Measurements from ENCODE around the gene PEX7.
"Not testable (repeated sequence)": the region's sequence is repeated elsewhere in the genome, so short reads cannot be mapped to it uniquely, and the experiment has no call there.

The PEX7 gene

DNA sequence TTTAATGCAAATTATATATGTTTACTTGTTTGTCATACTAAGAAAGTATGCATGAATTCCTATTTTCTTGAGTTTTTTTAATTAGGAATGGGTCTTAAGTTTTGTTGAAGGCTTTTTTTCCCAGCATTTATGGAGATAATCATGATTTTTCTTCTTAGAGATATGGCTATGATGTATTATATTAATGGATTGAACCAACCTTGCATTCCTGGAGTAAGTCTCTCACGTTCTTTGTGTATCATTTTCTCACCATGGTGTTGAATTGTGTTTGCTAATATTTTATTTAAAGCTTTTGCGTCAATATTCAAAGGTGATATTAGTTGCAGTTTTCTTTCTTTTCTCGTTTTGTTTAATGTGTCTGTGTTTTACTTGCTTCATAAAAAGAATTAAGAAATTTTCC, 51.4 kb downstream of the PEX7 start:
- H3K9me2 ChIP-seq (replicated peaks; ENCODE audit: low read depth, low read length): no peaks in the 10 kb centered on the region
- H3K9ac ChIP-seq (ENCODE audit: low read depth, low read length, poor library complexity, severe bottlenecking): no peak overlapping the region
- H4K20me1 ChIP-seq (ENCODE audit: insufficient read depth, low read length, poor library complexity, severe bottlenecking): no peaks in the 10 kb centered on the region
- peaks cover 9% of the 10 kb centered on the region; the same call in 1 of the 2 replicates for H3K9me3 ChIP-seq (ENCODE audit: insufficient read depth, low read depth, low read length)
- H3K79me2 ChIP-seq (ENCODE audit: insufficient read depth, low read length): no peaks in the 10 kb centered on the region
- no peaks in the 10 kb centered on the region for H3K4me1 ChIP-seq (ENCODE audit: insufficient read depth, low read length, poor library complexity, severe bottlenecking)
- no peak overlapping the region for H2AFZ ChIP-seq (ENCODE audit: low read length)
- no peaks in the 10 kb centered on the region for H3K27me3 ChIP-seq (ENCODE audit: insufficient read depth, low read length, poor library complexity, severe bottlenecking)
- H3K36me3 ChIP-seq (ENCODE audit: insufficient read depth, low read length): peaks cover 11% of the 10 kb centered on the region; the same call in 1 of the 2 replicates
- H3K4me2 ChIP-seq (ENCODE audit: low read depth, low read length, poor library complexity, severe bottlenecking): no peak overlapping the region
- TF ChIP-seq, protein P1, sequence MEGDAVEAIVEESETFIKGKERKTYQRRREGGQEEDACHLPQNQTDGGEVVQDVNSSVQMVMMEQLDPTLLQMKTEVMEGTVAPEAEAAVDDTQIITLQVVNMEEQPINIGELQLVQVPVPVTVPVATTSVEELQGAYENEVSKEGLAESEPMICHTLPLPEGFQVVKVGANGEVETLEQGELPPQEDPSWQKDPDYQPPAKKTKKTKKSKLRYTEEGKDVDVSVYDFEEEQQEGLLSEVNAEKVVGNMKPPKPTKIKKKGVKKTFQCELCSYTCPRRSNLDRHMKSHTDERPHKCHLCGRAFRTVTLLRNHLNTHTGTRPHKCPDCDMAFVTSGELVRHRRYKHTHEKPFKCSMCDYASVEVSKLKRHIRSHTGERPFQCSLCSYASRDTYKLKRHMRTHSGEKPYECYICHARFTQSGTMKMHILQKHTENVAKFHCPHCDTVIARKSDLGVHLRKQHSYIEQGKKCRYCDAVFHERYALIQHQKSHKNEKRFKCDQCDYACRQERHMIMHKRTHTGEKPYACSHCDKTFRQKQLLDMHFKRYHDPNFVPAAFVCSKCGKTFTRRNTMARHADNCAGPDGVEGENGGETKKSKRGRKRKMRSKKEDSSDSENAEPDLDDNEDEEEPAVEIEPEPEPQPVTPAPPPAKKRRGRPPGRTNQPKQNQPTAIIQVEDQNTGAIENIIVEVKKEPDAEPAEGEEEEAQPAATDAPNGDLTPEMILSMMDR (conservative IDR thresholded peaks at IDR 0.05; ENCODE audit: low read length): no peak
- TF ChIP-seq EZH2phosphoT487 (IDR thresholded peaks at IDR 0.05; ENCODE audit: borderline replicate concordance): no peak
- H3F3A ChIP-seq (ENCODE audit: low read depth): no peaks in the 10 kb centered on the region
- H3K4me3 ChIP-seq (ENCODE audit: low read length, poor library complexity, severe bottlenecking): no peak overlapping the region

DNA sequence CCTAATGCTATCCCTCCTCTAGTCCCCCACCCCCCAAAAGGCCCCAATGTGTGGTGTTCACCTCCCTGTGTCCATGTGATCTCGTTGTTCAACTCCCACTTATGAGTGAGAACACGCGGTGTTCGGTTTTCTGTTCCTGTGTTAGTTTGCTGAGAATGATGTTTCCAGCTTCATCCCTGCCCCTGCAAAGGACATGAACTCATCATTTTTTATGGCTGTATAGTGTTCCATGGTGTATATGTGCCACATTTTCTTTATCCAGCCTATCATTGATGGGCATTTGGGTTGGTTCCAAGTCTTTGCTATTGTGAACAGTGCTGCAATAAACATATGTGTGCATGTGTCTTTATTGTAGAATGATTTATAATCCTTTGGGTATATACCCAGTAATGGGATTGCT, 54.1 kb downstream of the PEX7 start:
- not testable (repeated sequence) for H3K4me1 ChIP-seq (ENCODE audit: insufficient read depth, low read length, poor library complexity, severe bottlenecking); H3K9me2 ChIP-seq (replicated peaks; ENCODE audit: low read depth, low read length); H4K20me1 ChIP-seq (ENCODE audit: insufficient read depth, low read length, poor library complexity, severe bottlenecking); H3K9me3 ChIP-seq (ENCODE audit: insufficient read depth, low read depth, low read length); H3K4me3 ChIP-seq (ENCODE audit: low read length, poor library complexity, severe bottlenecking); H3K9ac ChIP-seq (ENCODE audit: low read depth, low read length, poor library complexity, severe bottlenecking); H2AFZ ChIP-seq (ENCODE audit: low read length); H3K79me2 ChIP-seq (ENCODE audit: insufficient read depth, low read length); H3K27me3 ChIP-seq (ENCODE audit: insufficient read depth, low read length, poor library complexity, severe bottlenecking); H3K4me2 ChIP-seq (ENCODE audit: low read depth, low read length, poor library complexity, severe bottlenecking); H3F3A ChIP-seq (ENCODE audit: low read depth)
- peaks cover 11% of the 10 kb centered on the region; the same call in 1 of the 2 replicates for H3K36me3 ChIP-seq (ENCODE audit: insufficient read depth, low read length)

DNA sequence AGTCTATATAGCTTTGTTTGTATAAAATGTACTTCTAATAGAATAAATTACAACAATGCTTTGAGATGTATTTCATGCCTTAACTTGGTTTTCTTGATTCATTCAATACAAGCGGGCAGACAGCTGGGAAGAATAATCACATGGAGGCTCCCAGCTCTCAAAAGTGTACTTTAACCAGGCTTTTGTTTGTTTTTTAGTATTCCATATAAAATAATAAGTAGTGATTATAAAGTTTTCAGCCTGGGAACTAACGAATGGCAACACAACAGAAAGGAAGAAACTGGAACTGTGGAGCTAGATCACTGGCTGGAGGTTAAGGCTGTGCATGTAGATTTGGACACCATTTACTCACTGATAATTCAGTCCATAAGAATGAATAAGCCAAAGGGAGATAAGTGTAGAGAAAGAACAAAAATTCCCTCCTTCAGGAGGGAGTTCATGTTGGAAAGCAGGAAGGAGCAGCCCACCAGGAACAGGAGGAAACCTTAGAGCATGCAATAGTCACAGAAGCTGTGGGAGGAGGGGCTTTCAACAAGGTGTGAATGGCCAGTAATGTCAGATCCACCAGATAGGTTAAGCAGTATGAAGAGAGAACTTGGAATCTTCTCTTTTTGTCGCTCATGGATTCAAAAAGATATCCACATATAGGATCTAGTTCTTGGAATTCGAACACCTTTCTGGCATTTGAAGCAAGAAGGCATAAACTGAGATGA, 58.5 kb downstream of the PEX7 start:
- H2AFZ ChIP-seq (ENCODE audit: low read length): no peak overlapping the region
- H3K27me3 ChIP-seq (ENCODE audit: insufficient read depth, low read length, poor library complexity, severe bottlenecking): no peaks in the 10 kb centered on the region
- H3K36me3 ChIP-seq (ENCODE audit: insufficient read depth, low read length): no peaks in the 10 kb centered on the region
- H3K79me2 ChIP-seq (ENCODE audit: insufficient read depth, low read length): no peaks in the 10 kb centered on the region
- no peaks in the 10 kb centered on the region for H3K9me3 ChIP-seq (ENCODE audit: insufficient read depth, low read depth, low read length)
- no peaks in the 10 kb centered on the region for H3K9me2 ChIP-seq (replicated peaks; ENCODE audit: low read depth, low read length)
- H3K4me3 ChIP-seq (ENCODE audit: low read length, poor library complexity, severe bottlenecking): no peak overlapping the region
- no peaks in the 10 kb centered on the region for H3F3A ChIP-seq (ENCODE audit: low read depth)
- H3K4me1 ChIP-seq (ENCODE audit: insufficient read depth, low read length, poor library complexity, severe bottlenecking): no peaks in the 10 kb centered on the region
- H3K4me2 ChIP-seq (ENCODE audit: low read depth, low read length, poor library complexity, severe bottlenecking): no peak overlapping the region
- no peak overlapping the region for H3K9ac ChIP-seq (ENCODE audit: low read depth, low read length, poor library complexity, severe bottlenecking)
- TF ChIP-seq EZH2phosphoT487 (IDR thresholded peaks at IDR 0.05; ENCODE audit: borderline replicate concordance): no peak
- TF ChIP-seq, protein P1 (conservative IDR thresholded peaks at IDR 0.05; ENCODE audit: low read length): no peak
- H4K20me1 ChIP-seq (ENCODE audit: insufficient read depth, low read length, poor library complexity, severe bottlenecking): no peaks in the 10 kb centered on the region

DNA sequence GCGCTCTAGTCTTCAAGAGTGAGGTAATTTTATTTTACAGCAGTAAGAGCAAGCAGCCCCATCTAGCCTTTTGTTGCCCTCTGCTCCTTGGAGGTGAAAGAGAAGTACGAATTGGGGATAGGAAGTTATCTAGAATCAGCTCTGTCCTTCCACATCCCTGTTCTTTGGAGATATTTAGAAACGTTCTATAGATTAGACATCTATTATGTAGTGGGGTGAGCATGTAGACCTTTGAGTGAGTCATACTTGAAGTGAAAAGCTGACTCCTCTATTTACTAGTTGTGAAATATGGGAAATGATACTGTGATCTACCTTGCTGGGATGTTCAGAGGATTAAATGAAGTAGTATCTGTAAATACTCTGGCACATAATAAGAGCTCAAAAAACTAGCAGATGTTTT, 63.7 kb downstream of the PEX7 start:
- no peak overlapping the region for H3K4me2 ChIP-seq (ENCODE audit: low read depth, low read length, poor library complexity, severe bottlenecking)
- H3K4me1 ChIP-seq (ENCODE audit: insufficient read depth, low read length, poor library complexity, severe bottlenecking): peaks cover 17% of the 10 kb centered on the region
- no peaks in the 10 kb centered on the region for H4K20me1 ChIP-seq (ENCODE audit: insufficient read depth, low read length, poor library complexity, severe bottlenecking)
- H3K9me3 ChIP-seq (ENCODE audit: insufficient read depth, low read depth, low read length): no peaks in the 10 kb centered on the region
- no peaks in the 10 kb centered on the region for H3K27me3 ChIP-seq (ENCODE audit: insufficient read depth, low read length, poor library complexity, severe bottlenecking)
- no peaks in the 10 kb centered on the region for H3K79me2 ChIP-seq (ENCODE audit: insufficient read depth, low read length)
- no peaks in the 10 kb centered on the region for H3K36me3 ChIP-seq (ENCODE audit: insufficient read depth, low read length)
- H2AFZ ChIP-seq (ENCODE audit: low read length): no peak overlapping the region
- H3K9me2 ChIP-seq (replicated peaks; ENCODE audit: low read depth, low read length): no peaks in the 10 kb centered on the region
- no peak overlapping the region for H3K9ac ChIP-seq (ENCODE audit: low read depth, low read length, poor library complexity, severe bottlenecking)
- TF ChIP-seq, protein P1 (conservative IDR thresholded peaks at IDR 0.05; ENCODE audit: low read length): no peak
- TF ChIP-seq EZH2phosphoT487 (IDR thresholded peaks at IDR 0.05; ENCODE audit: borderline replicate concordance): no peak
- no peaks in the 10 kb centered on the region for H3F3A ChIP-seq (ENCODE audit: low read depth)
- H3K4me3 ChIP-seq (ENCODE audit: low read length, poor library complexity, severe bottlenecking): no peak overlapping the region

Data from Loucy (cell line).